Small intestine (tissue), 7 donors: Measurements from ENCODE around the gene SEC14L1. TPM values are rescaled to one million over a fixed set of nuclear protein-coding genes. Genes with fewer than 3 reads are reported as not detected.
A peak's percentile ranks its signal among the peaks of the same experiment; 100 is the strongest.

Source experiments
- DNase-seq, 2 donors: peaks; one replicate each; pipeline versions ENCODE4 v3.0.0 to v3.0.0-alpha.2; 2013
- FAIRE-seq: peaks from 2 replicates; lab custom pipeline; 2012; peaks lifted over from hg19 to GRCh38; lab: Jason Lieb, UNC
- H3K27ac ChIP-seq, 3 donors: one replicate each; pipeline ENCODE4 v1.5.1; 2013; ENCODE audit warnings: low read length in 2 of 3, mild to moderate bottlenecking in 2 of 3, control low read depth in 1 of 3, inconsistent platforms in 1 of 3, low read depth in 1 of 3, moderate library complexity in 1 of 3
- H3K27me3 ChIP-seq, 3 donors: one replicate each; pipeline ENCODE4 v1.6.1; 2013; ENCODE audit warnings: low read length in 3 of 3, inconsistent platforms in 1 of 3; ENCODE audit not compliant: control insufficient read depth in 3 of 3, insufficient read depth in 3 of 3
- H3K36me3 ChIP-seq, 3 donors: one replicate each; pipeline ENCODE4 v1.6.1; 2013; ENCODE audit warnings: low read length in 3 of 3, inconsistent platforms in 1 of 3, low read depth in 1 of 3, mild to moderate bottlenecking in 1 of 3, moderate library complexity in 1 of 3; ENCODE audit not compliant: control insufficient read depth in 3 of 3, insufficient read depth in 2 of 3
- H3K4me1 ChIP-seq, 3 donors: one replicate each; pipeline ENCODE4 v1.6.1; 2013; ENCODE audit warnings: low read length in 2 of 3, inconsistent platforms in 1 of 3, low read depth in 1 of 3, mild to moderate bottlenecking in 1 of 3, moderate library complexity in 1 of 3; ENCODE audit not compliant: control insufficient read depth in 3 of 3, insufficient read depth in 2 of 3
- H3K4me3 ChIP-seq, 3 donors: one replicate each; pipeline ENCODE4 v1.5.1; 2013; ENCODE audit warnings: low read length in 3 of 3, control low read depth in 1 of 3, inconsistent platforms in 1 of 3, low read depth in 1 of 3, mild to moderate bottlenecking in 1 of 3, moderate library complexity in 1 of 3
- H3K9me3 ChIP-seq, 2 donors: one replicate each; pipeline ENCODE4 v1.6.1; 2013; ENCODE audit warnings: low read depth in 1 of 2, low read length in 1 of 2; ENCODE audit not compliant: control insufficient read depth in 2 of 2, insufficient read depth in 1 of 2
- WGBS, 3 donors: extraction: QIAGEN DNeasy Blood & Tissue Kit; methylation state at CpG; one replicate each; pipeline ENCODE4 v1.1.7; 2013; 5-methylcytosine and 5-hydroxymethylcytosine counted together
- polyA plus RNA-seq, 4 donors: library from polyadenylated mRNA; stranded (reverse) in 3 of 4; unstranded in 1 of 4; fragments of 200-250 nt in 3 of 4; fragments of 120-200 nt in 1 of 4; gene quantifications; one replicate each; pipeline versions ENCODE4 v1.2.1 to v1.2.3, GENCODE V29; 2013
- donor health status: healthy with polysubstance abuse.
- donor health status: control.
- donor health status: control.
- donor health status: Bipolar disorder and iron deficiency.
- donor health status: healthy.

The SEC14L1 gene
- polyA plus RNA-seq, 4 donors = 14.5 to 27.4 (median 20.7) TPM

DNA sequence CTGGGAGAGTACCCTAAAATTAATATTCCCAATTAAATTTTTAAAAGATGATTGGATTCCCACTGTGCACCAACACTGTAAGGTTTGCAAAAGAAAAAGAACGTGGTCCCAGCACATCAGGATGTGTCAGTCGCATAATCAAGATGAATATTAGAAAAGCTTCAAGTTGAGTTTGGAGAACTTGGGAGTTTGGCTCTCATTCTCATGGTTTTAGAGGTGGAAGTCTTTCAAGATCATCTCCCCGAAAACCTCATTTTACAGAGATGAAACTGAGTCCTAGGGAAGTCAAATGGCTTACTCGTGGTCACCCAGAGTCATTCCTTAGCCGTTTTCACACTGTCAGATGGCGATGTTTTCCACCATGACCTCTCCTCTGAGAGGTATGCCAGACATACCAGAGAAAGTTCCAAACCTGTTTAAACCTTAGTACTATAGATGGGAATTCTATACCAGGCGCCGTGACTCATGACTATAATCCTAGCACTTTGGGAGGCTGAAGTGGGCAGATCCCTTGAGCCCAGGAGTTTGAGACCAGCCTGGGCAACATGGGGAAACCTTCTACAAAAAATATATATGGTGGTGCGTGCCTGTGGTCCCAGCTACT is 1.2 kb downstream of the SEC14L1 start:
- H3K36me3 ChIP-seq = peaks cover 0 to 14% (median 4%) of the 10 kb centered on the region in 3 donors
- peaks cover 2 to 21% (median 14%) of the 10 kb centered on the region in 3 donors for H3K4me1 ChIP-seq
- DNase-seq (no peak), FAIRE-seq (no peak)
- peak overlapping the region; percentile 69 to 87 (median 70) for H3K4me3 ChIP-seq
- WGBS, 3 donors = 69 to 83% (median 77%) methylated on average over 9 of the region's 9 CpGs
- H3K27me3 ChIP-seq = no peaks in the 10 kb centered on the region
- peaks cover 0 to 12% of the 10 kb centered on the region in 2 donors for H3K9me3 ChIP-seq
- H3K27ac ChIP-seq = peak overlapping the region in 2 of 3 donors; percentile 29 to 90

DNA sequence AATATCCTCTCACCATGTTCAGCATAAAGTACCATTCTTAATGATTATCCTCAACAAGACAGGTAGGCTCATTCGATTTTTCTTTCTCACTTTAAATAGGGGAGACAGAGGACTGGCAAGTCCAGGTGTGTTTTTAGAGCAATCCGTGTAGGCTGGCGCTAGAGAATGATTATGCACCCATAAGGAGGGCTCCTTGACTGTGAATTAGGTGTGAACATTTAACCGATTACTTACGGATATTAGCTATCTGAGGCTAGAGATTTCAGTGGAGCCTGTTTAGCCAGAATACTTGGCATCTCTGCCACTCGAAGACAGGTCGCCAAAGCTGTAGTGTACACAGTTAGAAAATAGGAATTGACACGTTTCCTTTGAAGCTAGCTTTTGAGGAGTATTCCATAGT is 1.9 kb downstream of the SEC14L1 start:
- 72 to 75% (median 75%) methylated on average over 8 of the region's 8 CpGs for WGBS, 3 donors
- no peak for FAIRE-seq
- Histone ChIP-seq H3K4me1 (peaks cover 2 to 24% (median 14%) of the 10 kb centered on the region in 3 donors), H3K4me3 (no peak overlapping the region), H3K36me3 (peaks cover 0 to 14% (median 4%) of the 10 kb centered on the region in 3 donors), H3K9me3 (peaks cover 0 to 6% of the 10 kb centered on the region in 2 donors), H3K27me3 (no peaks in the 10 kb centered on the region), H3K27ac (peak overlapping the region in 1 of 3 donors; percentile 53)
- DNase-seq = no peak

DNA sequence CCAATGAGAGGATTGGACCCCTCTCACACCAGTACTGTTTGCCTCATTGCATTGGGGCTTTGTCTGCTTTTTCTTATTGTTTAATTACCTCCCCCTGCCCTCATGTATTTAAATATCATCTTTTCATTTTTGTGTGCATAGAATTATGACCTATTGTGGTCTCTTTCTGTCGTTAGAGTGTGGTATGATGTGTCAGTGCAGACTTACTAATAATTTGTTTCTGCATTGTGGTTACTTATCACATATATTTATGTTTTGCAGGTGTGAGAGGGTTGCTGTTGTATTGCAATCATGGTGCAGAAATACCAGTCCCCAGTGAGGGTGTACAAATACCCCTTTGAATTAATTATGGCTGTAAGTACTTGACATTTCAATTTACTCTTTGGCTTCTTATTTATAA is 2.5 kb downstream of the SEC14L1 start:
- FAIRE-seq = no peak
- Histone ChIP-seq H3K27ac (peak overlapping the region in 1 of 3 donors; percentile 68), H3K27me3 (no peaks in the 10 kb centered on the region), H3K9me3 (peaks cover 0 to 3% of the 10 kb centered on the region in 2 donors), H3K4me1 (peaks cover 2 to 30% (median 14%) of the 10 kb centered on the region in 3 donors), H3K36me3 (peaks cover 0 to 14% (median 4%) of the 10 kb centered on the region in 3 donors), H3K4me3 (no peak overlapping the region)
- WGBS, 3 donors = 37 to 68% (median 53%) methylated on average over 1 of the region's 1 CpG
- no peak for DNase-seq

DNA sequence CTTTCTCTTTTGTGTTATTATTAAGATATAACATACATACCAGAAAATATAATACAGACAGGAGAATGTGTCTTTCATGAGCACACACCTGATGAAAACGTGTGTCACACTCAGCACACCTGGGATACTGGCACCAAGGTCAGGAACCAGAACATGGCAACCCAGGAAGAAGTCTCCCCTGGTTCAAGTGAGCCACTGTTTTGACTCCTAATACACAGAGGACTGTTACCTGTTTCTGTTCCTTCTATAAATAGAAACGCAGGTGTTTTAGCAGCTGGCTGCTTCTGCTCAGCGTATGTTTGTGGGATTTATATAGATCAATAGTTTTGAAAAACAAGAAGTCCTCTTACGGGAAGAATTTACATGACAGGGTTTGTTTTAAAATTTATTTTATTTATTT is 3.5 kb downstream of the SEC14L1 start:
- Histone ChIP-seq H3K36me3 (peaks cover 0 to 23% (median 4%) of the 10 kb centered on the region in 3 donors), H3K9me3 (no peaks in the 10 kb centered on the region), H3K4me3 (no peak overlapping the region), H3K27me3 (no peaks in the 10 kb centered on the region), H3K27ac (peak overlapping the region in 1 of 3 donors; percentile 93), H3K4me1 (peaks cover 2 to 37% (median 14%) of the 10 kb centered on the region in 3 donors)
- WGBS, 3 donors = 76 to 79% (median 77%) methylated on average over 4 of the region's 4 CpGs
- DNase-seq = no peak
- FAIRE-seq = no peak

DNA sequence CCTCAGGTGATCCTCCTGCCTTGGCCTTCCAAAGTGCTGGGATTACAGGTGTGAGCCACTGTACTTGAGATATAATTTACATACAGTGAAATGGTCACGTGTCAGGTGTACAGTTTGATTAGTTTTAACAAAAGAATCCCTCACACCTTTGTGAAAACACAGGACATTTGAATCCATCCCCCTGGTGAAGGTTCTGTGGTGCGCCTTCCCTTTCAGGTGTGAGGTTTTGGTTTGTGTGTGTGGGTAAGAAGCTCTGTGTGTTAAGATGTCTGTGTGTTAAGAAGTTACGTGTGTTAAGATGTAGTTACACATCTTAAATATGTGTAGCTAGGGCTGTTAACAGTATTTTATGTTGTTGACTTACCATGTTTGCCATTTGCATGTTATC is 4.4 kb downstream of the SEC14L1 start:
- no peaks in the 10 kb centered on the region for H3K9me3 ChIP-seq
- DNase-seq (no peak), FAIRE-seq (no peak)
- H3K27me3 ChIP-seq = no peaks in the 10 kb centered on the region
- H3K4me1 ChIP-seq = peaks cover 2 to 31% (median 14%) of the 10 kb centered on the region in 3 donors
- H3K27ac ChIP-seq = peak overlapping the region; percentile 11 to 93 (median 60)
- H3K36me3 ChIP-seq = peaks cover 0 to 24% (median 4%) of the 10 kb centered on the region in 3 donors
- H3K4me3 ChIP-seq = no peak overlapping the region
- WGBS, 3 donors = 68 to 78% (median 74%) methylated on average over 3 of the region's 3 CpGs

DNA sequence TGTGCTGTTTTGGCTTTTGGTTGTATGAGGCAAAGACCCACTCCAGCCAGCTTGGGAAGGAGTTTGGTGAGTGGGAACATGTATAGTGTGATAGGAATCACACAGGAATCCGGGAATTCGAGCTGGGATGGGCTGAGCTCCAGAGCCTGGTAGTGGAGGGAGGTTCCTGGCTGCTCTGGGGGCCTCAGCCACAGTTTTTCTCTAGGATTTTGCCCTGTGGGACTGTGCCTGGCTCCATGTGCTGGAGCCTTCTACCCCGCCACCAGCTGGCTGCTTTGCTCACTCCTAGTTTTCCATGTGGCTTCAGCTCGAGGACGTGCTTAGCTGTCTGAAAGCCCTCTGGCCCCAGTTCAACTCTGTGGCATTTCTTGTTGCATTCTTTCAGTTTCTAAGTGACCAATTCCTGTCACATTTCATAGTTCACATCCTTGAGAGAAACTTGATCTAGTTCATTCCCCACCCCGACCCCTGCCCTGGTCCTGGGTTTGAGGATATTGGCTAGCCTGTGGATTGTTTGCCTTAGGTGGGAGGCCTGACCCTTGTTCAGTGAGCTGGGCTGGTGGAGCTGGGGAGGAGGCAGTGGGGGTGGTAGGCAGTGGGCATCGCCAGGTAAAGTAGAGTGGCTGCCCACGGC is 5.0 kb downstream of the SEC14L1 start:
- peak overlapping the region; percentile 59 to 93 (median 60) for H3K27ac ChIP-seq
- H3K27me3 ChIP-seq = no peaks in the 10 kb centered on the region
- FAIRE-seq = no peak
- H3K36me3 ChIP-seq = peaks cover 0 to 27% (median 4%) of the 10 kb centered on the region in 3 donors
- peak; percentile 46 to 82 for DNase-seq
- H3K4me3 ChIP-seq = no peak overlapping the region
- no peaks in the 10 kb centered on the region for H3K9me3 ChIP-seq
- WGBS, 3 donors = 24 to 31% (median 25%) methylated on average over 8 of the region's 8 CpGs
- H3K4me1 ChIP-seq = peaks cover 2 to 31% (median 14%) of the 10 kb centered on the region in 3 donors

DNA sequence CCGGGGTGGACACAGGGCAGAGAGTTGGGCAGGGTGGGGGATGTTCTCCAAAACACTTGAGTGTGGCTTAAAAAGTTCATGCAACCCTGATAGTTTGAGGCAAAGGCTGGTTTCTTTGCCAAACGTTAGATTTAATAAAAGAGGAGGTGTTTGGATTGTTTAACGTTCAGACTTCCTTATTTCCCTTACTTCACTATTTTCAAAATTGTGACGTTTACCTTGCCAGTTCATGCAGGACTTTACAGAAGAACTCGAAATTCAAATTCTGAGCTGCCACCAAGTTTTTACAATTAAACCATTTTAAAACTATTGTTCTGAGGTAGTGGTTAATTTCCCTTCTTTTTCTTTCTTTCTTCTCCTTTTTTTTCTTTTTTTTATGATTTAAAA is 5.5 kb downstream of the SEC14L1 start:
- peaks cover 2 to 31% (median 14%) of the 10 kb centered on the region in 3 donors for H3K4me1 ChIP-seq
- no peaks in the 10 kb centered on the region for H3K27me3 ChIP-seq
- peak overlapping the region in 2 of 3 donors; percentile 59 to 93 for H3K27ac ChIP-seq
- H3K4me3 ChIP-seq = no peak overlapping the region
- FAIRE-seq (no peak), DNase-seq (no peak)
- 37 to 56% (median 39%) methylated on average over 5 of the region's 5 CpGs for WGBS, 3 donors
- peaks cover 0 to 27% (median 4%) of the 10 kb centered on the region in 3 donors for H3K36me3 ChIP-seq
- no peaks in the 10 kb centered on the region for H3K9me3 ChIP-seq

DNA sequence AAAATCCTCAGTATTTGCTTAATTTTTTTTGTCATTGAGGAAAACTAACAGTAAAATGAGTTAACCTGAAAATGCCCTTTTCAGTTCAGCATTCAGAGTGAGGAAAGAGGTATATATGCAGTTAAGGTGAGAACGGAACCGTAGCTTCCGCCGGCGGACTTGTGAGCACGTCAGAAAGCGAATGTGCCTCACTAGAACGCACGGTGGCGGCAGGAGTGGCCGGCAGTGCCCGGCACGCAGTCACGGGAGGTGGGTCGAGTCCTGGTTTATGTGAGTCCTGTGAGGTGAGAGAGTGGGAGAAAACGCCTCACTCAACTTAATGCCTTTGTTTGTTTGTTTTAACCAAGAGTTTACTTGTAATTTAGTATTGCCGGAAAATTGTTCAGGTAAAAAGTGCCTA is 6.1 kb downstream of the SEC14L1 start:
- Histone ChIP-seq H3K9me3 (no peaks in the 10 kb centered on the region), H3K27me3 (no peaks in the 10 kb centered on the region), H3K27ac (peak overlapping the region; percentile 36 to 82 (median 65)), H3K4me3 (no peak overlapping the region), H3K36me3 (peaks cover 0 to 28% (median 4%) of the 10 kb centered on the region in 3 donors), H3K4me1 (peaks cover 2 to 28% (median 10%) of the 10 kb centered on the region in 3 donors)
- WGBS, 3 donors = 34 to 55% (median 40%) methylated on average over 17 of the region's 17 CpGs
- DNase-seq = peak; percentile 53 to 75
- FAIRE-seq = no peak
